Frontal cortex (tissue), 4 donors: ENCODE results near the gene FAM117B. TPM values are rescaled to one million over a fixed set of nuclear protein-coding genes. Genes with fewer than 3 reads are reported as not detected.

Experiments
- DNase-seq, 2 donors: peaks; one replicate each; pipeline ENCODE4 v3.0.0; 2012; ENCODE audit warnings: low spot score in 2 of 2
- FAIRE-seq: peaks from 2 replicates; lab custom pipeline; 2012; peaks lifted over from hg19 to GRCh38; lab: Jason Lieb, UNC
- total RNA-seq: library from RNA; depleted of rRNA; stranded (reverse); fragments of >200 nt; gene quantifications from one replicate; pipeline ENCODE4 v1.2.3, GENCODE V29; 2014
- donor health status: control.
- donor health status: control.
- donor health status: control.

The FAM117B gene
- total RNA-seq, 1 donor from 2014 or later: 45.7 TPM

DNA sequence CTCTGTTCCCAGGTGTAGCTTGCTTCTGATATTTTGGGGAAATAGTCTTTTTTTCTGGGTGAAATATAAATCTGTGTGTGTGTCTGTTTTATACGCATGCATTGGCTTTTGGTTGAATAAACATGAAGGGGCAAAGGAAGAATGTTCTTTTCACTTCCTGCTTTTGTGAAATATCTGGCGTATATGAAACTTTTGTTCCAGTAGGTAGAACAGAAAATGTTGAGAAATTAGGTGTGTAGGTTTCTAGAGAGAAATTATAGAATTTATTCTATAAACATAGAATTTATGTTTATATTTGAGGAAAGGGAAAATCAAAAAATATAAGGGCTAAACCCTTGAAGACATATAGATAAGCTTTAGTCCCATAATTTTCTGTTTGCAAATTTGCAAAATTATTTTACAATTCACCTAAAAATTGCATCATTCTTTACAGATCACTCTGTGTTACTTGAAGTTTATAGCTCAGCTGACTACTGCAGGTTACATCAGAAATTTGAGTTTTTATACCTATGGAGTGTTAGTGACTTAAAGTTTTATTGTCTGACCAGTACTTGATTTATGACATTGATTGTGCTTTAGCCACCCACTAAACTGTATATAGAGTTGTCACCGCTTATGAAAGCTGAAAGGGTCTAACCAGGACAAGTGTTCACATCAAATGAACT is 116.1 kb downstream of the FAM117B start:
- no peak for DNase-seq
- FAIRE-seq: no peak

DNA sequence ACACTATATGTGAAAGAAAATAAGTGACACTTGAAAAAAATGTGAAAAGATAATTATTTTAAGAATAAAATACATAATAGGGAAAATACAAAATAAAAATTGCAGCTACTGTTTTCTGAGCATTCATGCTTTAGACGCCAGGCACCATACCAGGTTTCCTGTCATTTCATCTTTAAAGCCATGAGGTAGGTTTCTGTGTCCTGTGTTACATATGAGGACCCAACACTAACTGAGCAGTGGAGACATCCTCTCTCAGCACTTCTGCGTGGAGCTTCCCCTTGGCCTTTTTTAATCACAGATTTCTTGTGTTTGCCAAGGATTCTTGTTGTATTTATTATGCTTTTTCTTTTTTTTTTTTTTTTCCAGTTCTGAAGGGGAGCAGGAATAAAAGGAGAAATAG is 117.3 kb downstream of the FAM117B start:
- DNase-seq (no peak), FAIRE-seq (no peak)

DNA sequence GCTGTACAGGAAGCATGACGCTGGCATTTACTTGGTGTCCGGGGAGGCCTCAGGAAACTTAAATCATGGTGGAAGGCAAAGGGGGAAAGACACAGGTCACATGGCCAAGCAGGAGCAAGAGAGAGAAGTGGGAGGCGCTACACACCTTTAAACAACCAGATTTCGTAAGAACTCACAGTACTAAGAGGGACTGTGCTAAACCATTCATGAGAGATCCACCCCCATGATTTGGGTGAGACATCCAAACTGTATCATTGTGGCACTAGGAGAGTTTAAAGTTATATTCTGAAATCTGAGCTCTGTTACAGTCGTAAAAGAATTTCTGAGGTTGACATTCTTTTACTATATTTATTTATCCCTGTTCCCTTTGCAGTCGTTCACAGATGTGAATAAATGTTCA is 120.2 kb downstream of the FAM117B start:
- DNase-seq (no peak), FAIRE-seq (no peak)

DNA sequence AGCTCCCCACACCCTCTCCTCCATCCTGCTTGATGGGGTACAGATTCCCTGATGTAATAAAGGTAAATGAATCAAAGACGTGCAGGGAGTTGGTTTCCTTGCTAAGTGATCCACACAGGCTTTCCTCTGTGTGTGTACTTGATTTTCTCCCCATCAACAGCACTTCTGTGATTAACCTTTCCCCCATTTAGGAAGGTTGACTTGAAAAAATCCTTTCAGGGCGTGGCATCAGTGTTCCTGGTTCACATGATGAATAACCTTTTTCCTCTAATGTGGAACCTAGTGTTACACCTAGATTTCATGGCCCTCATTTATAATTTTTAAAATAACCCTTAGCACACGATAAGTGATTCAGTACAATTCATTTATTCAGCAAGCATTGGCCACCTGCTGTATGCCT is 121.8 kb downstream of the FAM117B start:
- FAIRE-seq (no peak), DNase-seq (no peak)

DNA sequence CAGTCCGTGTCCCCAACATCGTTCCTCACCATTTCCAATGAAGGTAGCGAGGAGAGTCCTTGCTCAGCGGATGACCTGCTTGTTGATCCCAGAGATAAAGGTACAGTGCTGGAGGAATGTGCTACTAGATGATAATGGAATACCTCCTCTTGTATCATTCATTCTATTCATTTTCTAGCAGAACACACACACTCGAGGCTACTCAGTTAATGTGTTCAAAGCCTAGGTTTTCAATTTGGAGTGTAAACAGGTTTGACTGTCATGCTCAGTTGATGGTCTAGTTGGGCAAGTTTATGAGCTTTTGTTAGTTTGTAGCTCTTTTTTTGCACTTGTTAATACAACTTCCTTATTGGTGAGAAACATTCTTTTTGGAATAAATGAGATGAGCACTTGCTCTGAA is 122.6 kb downstream of the FAM117B start:
- no peak for FAIRE-seq
- no peak for DNase-seq

DNA sequence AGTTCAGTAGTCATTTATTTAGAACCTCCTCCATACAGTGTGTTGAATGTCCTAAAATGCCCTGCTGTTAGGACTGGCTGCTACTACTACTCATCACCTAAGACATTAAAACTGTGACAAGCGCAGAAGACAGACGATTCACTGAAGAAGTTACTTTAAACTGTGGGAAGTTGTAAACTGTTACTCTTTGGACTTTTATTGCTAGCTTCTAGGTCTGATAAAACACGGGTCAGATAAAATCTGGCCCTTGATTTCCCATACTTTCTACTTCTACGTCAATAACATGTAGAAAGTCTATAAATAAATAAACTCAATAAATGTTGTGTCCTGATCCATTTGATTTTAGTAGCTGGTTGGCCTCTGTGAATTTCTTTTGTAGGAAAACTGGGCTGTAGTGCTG is 123.4 kb downstream of the FAM117B start:
- FAIRE-seq (no peak), DNase-seq (no peak)

DNA sequence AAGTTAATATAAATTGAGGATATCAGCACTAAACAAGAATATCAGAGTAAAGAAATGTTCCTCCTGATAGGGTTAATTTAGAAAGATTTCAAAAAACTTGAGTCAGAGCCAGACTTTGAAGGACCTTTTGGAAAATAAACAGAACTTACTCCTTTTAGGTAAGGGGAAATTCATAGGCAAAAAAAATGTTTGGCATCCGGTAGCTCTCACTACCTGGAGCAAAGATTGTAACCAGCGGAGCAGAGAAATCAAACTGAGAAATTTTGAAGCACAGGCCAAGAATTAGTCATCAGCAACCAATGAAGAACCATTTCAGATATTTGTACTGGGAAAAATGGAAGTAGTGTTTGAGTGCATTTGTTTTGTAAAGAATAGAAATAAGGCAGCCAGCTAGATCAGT is 123.8 kb downstream of the FAM117B start:
- FAIRE-seq (no peak), DNase-seq (no peak)

DNA sequence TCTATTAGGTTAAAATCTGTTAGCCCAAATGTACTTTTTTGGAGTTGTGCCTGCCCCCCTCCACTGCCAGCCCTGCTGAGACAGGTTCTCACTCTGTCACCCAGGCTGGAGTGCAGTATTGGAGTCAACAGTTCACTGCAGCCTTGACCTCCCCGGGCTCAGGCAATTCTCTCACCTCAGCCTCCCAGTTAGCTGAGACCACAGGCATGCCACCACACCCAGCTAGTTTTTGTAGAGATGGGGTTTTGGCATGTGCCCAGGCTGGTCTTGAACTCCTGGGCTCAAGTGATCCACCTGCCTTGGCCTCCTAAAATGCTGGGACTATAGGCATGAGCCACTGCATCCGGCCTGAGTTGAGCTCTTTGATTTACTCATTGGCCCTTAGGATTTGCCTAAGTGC is 126.1 kb downstream of the FAM117B start:
- no peak for FAIRE-seq
- DNase-seq: no peak

DNA sequence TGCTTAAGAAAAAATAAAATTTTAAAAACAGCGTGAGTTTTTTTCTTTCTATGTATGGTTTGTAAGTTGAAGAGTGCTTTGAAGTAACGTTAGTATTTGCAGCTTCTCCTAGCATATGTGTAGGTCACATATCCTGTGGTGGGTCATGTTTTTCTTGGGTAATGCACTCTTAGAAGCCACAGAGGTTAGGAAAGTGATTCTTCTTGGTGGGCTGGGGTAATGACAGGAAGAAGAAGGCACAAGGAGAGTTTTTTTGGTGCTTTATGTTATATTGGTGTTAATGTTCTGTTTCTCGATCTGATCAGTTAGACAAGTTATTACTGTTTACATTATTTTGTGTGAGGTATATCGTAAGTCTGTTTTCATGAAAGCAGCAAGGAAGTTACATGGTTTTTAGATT is 127.8 kb downstream of the FAM117B start:
- FAIRE-seq (no peak), DNase-seq (no peak)

DNA sequence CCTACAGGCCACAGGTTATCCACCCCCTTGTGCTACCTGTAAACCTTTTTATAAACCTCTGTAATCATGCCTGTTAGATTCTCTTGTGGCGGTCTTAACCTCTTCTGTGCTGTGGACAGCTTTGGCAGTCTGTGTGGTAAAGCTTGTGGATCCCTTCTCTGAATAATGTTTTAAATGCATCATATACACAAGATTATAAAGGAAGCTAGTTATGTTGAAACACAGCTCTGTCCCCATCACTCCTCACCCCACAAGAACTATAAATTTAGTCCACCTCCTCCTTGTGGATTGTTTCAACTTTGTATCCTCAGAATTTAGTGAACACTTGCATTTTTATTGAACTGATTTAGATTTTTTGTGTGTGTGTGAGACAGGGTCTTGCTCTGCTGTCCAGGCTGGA is 129.1 kb downstream of the FAM117B start:
- FAIRE-seq (no peak), DNase-seq (no peak)

DNA sequence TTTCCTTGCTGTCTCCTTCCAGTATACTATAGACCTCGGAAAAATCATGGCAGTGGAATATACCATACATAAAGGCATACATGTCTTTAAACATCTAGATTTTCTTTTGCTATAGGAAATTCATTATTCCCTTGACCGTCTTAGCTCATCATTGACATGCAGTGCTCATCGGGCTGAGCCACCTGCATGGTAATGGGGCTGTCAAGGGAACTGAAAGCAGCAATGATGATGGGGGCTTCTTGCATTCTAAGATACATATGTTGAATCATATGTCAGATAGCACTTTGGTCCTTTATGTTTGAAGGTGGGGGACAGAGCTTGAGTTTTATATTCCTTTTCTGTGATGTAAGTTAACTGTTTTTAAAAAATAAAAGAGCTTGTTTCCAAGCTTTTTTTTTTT is 130.2 kb downstream of the FAM117B start:
- FAIRE-seq (no peak), DNase-seq (no peak)

DNA sequence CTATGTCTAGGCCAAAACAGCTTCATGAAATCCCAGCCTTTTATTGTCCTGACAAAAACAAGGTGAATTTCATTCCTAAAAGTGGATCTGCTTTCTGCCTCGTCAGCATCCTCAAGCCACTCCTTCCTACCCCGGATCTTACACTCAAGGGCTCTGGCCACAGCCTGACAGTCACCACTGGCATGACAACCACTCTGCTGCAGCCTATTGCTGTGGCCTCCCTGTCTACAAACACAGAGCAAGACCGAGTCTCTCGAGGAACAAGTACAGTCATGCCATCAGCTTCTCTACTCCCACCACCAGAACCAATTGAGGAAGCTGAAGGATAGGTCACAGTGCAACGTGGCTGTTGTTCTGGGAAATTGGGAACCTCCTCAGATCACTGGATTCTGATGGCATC is 130.7 kb downstream of the FAM117B start:
- DNase-seq: no peak
- no peak for FAIRE-seq

DNA sequence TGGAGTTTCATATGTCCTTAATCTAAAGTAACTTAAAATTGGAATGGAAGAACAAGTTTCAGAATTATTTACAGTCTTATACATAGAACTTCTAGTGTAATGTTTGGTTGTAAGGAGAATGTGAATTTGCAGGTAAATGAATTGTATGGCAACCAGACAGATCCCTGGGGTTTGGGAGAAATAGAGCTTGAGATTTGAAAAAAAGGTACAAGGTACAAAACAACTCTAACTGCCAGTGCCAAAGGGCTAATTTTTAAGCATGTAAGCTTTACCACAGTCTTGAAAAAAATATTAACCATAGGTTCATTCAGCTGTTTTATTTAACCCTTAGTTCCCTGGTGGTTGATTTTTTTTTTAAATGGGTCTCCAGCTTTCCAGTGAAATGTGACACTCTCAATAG is 133.5 kb downstream of the FAM117B start:
- DNase-seq (no peak), FAIRE-seq (no peak)

DNA sequence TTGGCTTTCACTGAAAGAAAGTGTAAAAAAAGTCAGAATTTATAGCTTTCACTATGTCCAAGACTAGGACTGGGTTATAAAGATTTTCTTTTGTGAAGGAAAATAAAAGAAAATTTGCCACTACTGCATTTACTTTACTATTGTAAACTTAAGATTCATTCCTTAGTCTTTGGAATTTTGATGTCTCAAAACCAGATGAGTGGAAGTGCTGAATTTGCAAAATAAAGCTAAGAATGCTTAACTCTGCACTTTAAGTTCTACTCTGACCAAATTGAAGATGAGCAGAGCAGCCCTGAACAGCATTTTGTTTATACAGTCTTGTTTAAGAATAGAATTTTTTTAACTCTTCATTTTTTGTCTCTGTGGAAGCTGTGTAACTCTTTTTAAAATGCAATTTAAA is 134.4 kb downstream of the FAM117B start:
- no peak for FAIRE-seq
- no peak for DNase-seq

DNA sequence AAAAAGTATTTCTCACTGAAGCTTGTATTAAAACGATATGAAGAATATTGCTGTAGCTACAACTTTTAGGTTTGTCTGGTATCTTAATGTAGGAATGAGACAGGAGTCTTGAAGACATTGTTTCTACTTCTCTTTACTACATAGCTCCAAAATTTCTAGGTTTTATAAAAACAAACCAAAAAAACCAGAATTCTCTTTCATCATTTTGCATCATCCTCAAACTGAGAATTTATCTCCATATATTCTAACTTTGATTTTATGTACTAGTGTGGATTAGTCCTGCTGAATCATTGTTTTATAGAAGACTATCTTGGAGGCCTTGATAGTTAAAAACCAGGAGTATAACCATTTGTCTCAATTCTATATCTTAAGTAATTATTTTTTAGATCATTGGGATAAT is 136.6 kb downstream of the FAM117B start:
- FAIRE-seq: no peak
- DNase-seq: no peak

DNA sequence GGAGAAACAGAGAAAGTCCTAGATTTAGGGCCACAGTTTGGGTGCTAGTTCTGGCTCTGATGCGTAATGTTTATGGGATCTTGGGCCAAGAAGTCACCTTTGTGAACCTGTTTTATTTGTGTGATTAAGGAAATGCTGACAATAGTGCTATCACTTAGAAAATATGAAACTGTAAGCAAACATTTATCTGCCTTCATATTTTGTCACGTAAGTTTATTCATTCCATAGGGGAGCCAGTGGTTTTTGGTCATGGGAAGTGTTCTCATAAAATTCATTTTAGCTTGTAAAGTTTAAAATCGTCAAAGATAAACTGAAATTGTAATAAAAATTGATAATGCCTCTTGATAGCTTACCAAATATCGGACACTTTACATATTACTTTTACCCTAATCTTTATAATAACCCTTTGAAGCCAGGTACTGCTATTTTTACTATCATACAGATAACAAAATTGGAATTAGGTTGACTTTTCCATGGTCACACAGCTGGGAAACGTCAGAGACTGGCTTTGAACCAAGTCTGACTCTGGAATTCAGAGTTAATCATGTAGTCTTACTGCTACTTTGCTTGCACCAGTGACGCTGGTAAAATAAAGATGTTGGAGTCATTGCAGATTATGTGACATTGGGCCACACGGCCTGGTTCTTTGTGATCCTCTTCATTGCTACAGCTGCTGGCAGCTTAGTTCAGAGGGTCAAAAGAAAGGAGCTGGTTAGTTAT is 137.1 kb downstream of the FAM117B start:
- DNase-seq (no peak), FAIRE-seq (no peak)

DNA sequence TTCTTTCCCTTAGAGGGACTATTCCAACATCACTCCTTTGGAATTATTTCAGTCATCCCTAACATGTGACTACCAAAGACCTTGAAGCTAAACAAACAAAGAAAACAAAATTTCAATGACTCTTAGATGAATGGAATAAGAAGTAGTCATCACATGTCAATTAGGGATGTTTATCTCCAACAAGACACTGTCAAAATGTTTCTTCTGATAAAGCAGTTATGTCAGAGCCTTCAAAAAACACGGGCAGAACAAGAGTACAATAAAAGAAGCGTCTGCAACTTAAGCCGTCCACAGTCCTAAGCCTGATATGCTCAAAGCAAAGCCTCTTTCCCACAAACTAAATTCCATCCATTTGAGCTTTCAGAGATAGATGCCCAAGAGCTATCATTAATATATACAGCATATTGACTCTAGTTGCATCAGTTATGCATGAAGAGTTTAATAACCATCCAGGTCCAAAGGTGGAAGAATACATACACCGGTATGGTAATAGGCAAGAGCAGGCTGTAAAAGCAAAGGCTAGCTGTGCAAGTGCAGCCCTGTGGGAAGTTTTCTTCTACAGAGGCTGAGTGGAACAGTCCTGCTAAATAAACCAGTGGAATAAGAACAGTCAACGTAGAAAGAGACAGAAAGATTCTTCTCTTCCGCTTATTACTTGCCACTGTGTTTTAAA is 138.7 kb downstream of the FAM117B start:
- DNase-seq (no peak), FAIRE-seq (no peak)

DNA sequence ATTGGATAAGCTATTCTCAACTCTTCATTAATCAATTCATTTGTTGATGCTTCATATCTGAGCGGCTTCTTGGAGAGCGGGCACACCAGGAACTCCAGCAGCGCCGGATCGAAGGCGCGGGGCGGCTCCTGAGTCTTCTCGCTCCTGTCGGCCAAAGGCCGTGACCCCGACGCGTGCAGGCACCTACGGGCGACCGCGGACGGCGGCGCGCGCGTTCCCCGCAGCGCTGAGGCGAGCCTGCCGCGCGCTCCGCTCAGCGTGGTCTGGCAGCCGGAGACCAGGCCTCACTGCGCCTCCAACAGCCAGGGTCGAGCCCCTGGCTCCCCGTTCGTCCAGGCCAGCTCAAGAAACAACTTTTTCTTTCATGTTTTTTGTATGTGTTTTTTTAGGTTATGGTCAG is 139.3 kb downstream of the FAM117B start:
- DNase-seq (no peak), FAIRE-seq (no peak)

DNA sequence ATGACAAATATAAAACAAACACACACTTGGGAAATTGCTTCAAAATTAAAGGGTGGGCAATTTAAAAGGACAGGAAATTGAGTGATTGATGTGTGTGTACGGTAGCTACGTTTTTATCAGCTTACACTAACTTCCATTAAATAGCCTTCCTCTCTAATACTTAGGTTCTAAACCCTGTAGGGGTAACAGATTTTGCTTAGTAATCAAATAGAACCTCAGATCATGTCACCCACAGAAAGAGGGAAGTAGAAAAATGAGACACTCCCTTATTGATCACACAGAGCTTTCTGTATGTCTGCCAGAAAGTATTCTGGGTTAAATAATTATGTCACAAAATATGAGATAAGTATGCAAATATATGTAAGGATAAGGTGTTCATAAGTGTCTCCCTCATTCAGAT is 143.4 kb downstream of the FAM117B start:
- FAIRE-seq (no peak), DNase-seq (no peak)

DNA sequence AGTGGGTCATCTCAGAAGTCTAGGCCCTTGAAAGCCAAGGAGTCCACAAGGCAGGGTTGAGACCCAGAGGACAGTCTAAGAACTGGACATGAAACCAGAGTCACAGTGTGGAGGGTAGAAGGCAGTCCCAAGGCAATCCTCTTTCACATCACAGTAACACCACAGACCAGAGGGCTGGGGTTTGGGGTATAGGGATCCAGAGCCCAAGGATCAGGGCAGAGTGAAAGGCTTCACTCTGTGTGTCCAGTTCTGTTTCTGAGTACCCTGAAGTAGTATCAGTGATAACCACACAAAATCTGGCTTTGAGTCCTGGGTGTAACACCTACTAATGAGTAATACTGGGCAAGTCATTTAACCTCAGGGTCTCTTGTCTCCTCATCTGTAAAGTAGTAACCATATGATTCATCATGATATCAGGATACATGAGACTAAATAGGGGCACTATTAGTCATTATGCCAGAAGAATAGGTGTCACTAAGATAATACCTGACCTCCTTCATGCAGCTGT is 145.8 kb downstream of the FAM117B start:
- FAIRE-seq (no peak), DNase-seq (no peak)

DNA sequence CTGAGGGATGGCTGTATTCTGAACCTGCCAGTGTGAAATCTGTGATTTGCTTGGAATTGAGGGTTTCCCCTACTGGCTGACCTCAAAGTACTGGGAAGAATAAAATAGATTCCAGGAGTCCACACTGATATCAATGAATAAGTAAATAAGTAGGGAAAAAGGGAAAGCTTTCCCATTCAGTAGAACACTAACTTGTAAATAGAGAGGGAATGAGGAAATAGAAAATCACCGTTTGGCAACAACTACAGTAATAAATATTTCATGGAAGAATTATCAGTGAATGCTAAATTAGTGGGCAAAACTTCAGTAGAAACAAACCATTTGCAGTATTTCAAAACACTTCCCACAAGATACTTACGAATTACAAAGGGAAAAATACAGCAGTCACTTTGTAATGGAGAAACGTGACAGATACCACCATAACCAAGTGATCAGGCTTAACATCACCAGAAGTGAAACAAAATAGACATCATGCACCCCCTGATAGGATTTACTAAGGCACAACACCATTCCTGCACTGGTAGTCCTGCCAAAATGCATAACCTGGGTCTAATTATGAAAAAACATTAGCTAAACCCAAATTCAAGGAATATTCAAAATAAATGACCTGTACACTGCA is 148.3 kb downstream of the FAM117B start:
- DNase-seq (no peak), FAIRE-seq (no peak)
